Measurements from ENCODE around the gene PGAM1. TPM values are rescaled to one million over a fixed set of nuclear protein-coding genes. Genes with fewer than 3 reads are reported as not detected.

Gene PGAM1
- 100 to 1,000 TPM; 326 to 434 TPM for total RNA-seq

DNA sequence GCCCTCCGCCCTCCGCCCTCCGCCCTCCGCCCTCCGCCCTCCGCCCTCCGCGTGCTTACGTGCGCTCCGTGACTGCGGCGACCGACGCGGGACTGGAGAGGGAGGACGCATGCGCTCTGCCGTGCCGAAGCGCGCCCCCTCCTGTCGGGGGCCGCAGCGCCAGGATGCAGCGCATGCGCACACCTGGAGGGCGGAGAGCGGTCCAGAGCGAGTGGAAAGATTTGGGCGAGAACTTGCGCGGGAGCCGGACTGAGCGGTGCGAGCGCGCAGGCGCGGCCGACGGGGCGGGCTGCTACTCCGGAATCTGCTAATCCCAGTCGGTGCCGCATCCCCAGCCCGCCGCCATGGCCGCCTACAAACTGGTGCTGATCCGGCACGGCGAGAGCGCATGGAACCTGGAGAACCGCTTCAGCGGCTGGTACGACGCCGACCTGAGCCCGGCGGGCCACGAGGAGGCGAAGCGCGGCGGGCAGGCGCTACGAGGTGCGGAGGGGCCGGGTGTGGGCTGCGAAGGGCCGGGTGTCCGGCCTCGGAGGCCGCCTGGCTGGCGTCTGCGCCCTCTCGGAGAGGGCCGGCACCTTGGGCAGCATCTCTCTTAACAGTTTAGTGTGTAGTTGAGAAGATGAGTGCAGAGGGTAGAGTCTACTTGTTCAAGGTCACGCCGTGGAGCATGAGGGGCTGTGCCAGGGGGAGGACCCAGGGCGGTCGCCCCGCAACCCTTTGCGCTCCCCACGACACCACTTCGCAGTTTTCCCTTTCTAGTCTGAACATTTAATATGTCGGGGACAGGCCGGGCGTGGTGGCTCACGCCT, at the start of gene PGAM1:
Gene PGAM1 (plus strand): TSS at position 228 of the 812 bp plus-strand sequence. CDS start 117 bp downstream, at position 345.
- Histone ChIP-seq H3K36me3 (peaks cover 23% of the 10 kb centered on the region), H3K27me3 (no peaks in the 10 kb centered on the region), H3K4me1 (peaks cover 0 to 32% of the 10 kb centered on the region in 2 donors), H3K9me3 (no peaks in the 10 kb centered on the region), H3K27ac (peak within 1 kb of the TSS; percentile 94 to 95), H3K4me3 (peak within 1 kb of the TSS; percentile 86 to 94)
- peak; percentile 96 for DNase-seq (ENCODE audit: low spot score)
- TF ChIP-seq, protein P1, sequence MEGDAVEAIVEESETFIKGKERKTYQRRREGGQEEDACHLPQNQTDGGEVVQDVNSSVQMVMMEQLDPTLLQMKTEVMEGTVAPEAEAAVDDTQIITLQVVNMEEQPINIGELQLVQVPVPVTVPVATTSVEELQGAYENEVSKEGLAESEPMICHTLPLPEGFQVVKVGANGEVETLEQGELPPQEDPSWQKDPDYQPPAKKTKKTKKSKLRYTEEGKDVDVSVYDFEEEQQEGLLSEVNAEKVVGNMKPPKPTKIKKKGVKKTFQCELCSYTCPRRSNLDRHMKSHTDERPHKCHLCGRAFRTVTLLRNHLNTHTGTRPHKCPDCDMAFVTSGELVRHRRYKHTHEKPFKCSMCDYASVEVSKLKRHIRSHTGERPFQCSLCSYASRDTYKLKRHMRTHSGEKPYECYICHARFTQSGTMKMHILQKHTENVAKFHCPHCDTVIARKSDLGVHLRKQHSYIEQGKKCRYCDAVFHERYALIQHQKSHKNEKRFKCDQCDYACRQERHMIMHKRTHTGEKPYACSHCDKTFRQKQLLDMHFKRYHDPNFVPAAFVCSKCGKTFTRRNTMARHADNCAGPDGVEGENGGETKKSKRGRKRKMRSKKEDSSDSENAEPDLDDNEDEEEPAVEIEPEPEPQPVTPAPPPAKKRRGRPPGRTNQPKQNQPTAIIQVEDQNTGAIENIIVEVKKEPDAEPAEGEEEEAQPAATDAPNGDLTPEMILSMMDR (IDR thresholded peaks at IDR 0.05): peak; percentile 66 to 74

DNA sequence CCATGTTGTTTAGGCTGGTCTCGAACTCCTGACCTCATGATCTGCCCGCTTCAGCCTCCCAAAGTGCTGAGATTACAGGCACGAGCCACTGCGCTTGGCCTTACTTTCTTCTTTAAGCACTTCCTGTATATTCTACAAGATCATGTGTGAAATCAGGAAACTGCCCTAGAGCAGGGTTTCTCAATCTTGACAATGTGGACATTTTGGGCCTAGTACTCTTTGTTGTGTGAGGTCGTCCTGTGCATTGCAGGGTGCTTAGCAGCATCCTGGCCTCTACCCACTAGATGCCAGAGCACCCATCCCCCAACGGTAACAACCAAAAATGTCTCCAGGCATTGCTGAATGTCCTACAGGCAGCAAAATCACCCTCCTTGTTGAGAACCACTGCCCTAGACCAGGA, 49.6 kb upstream of the PGAM1 start:
- DNase-seq (ENCODE audit: low spot score): no peak
- Histone ChIP-seq H3K27me3 (no peaks in the 10 kb centered on the region), H3K27ac (no peak overlapping the region), H3K36me3 (peaks cover 53% of the 10 kb centered on the region), H3K9me3 (no peaks in the 10 kb centered on the region), H3K4me3 (no peak overlapping the region), H3K4me1 (no peaks in the 10 kb centered on the region)
- TF ChIP-seq, protein P1 (IDR thresholded peaks at IDR 0.05): no peak

DNA sequence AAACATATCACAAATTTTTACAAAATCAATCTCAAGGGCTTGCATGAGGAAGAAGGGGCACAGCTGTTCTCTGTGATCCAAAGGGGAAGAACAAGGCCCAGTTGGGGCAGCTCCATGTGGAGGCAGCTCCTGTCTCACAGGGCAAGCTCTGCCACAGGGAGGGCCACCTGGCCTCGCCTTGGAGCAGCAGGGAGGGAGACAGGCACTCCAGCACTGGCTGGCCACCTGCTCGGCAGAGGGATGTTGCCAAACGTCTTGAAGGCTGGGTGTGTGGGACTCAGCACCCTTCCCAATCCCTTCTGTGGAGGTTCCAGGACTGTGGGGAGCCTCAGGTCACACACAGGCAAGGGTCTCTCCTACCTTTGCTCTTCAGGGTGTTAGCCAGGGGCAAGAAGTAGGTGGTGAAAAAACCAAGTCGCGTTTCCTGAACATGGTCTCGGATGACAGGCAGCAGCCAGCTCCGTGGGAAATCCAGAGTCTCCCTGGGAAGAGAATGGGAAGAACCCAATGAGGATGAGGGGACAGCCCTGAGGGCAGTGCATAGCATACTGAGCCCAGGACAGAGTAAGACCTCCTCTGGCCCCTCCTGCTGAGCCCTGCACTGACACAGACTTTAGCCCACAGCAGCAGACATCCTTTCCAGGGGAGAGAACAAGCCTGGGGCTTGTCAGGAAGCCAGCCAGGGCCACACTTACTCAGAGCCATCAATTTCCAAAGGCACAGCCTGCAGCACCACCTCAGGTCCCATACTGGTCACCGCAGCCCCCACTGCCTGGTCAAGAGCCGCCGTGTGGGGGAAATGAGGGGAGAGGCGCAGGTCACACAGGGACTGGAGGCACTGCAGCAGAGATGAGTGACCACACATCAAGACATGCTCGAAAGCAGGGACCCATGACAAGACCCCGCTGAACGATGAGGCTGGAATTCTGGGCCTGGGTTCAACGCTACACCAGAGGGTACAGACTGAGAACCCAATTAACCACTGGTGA, 46.8 kb upstream of the PGAM1 start:
- H3K4me1 ChIP-seq: no peaks in the 10 kb centered on the region
- no peaks in the 10 kb centered on the region for H3K9me3 ChIP-seq
- no peak for DNase-seq (ENCODE audit: low spot score)
- H3K4me3 ChIP-seq: no peak overlapping the region
- TF ChIP-seq, protein P1 (IDR thresholded peaks at IDR 0.05): no peak
- H3K27ac ChIP-seq: no peak overlapping the region
- peaks cover 31% of the 10 kb centered on the region for H3K36me3 ChIP-seq
- H3K27me3 ChIP-seq: no peaks in the 10 kb centered on the region

DNA sequence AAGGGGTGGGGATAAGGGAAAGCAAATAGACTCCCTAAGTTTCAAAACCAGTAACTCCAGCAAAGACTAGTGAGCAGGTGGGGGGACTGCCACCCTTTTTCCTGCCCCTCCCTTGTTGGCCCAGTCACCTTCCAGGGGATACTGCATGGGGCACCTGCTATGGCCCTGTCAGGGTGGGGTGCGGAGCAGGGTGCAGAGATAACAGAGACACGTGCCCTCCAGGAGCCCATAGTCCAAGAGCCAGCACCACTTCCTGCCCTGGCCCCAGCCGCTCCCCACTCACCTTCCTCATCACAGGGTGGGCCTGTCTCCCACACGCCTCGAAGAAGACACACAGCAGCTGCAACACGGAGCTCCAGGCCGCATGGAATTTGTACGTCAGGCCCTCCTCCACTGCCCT, 45.5 kb upstream of the PGAM1 start:
- Histone ChIP-seq H3K4me3 (no peak overlapping the region), H3K36me3 (peaks cover 26% of the 10 kb centered on the region), H3K27me3 (no peaks in the 10 kb centered on the region), H3K9me3 (no peaks in the 10 kb centered on the region), H3K4me1 (no peaks in the 10 kb centered on the region), H3K27ac (no peak overlapping the region)
- no peak for DNase-seq (ENCODE audit: low spot score)
- TF ChIP-seq, protein P1 (IDR thresholded peaks at IDR 0.05): no peak

DNA sequence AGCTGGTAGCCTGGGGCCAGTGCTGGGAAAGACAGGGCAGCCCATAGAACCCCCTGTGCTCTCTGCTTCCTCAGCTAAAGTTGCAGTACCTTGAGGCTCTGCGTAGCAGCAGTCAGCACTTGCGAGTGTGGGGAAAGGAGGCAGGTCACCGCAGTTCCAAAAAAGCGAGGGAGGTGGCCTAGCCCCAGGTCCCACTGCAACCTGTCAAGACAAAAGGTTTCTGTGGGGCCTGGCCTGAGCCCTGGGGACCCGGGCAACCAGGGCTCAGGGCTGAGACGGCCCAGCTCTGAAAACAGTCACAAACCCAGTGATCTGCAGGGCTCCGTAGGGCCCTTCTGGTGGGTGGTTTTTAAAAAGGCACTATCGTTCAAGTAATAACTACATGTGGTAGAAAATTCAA, 44.4 kb upstream of the PGAM1 start:
- Histone ChIP-seq H3K9me3 (no peaks in the 10 kb centered on the region), H3K4me3 (no peak overlapping the region), H3K27ac (no peak overlapping the region), H3K27me3 (no peaks in the 10 kb centered on the region), H3K36me3 (peaks cover 31% of the 10 kb centered on the region), H3K4me1 (no peaks in the 10 kb centered on the region)
- TF ChIP-seq, protein P1 (IDR thresholded peaks at IDR 0.05): no peak
- no peak for DNase-seq (ENCODE audit: low spot score)
